Measurements from ENCODE around the gene CCDC86. TPM values are rescaled to one million over a fixed set of nuclear protein-coding genes. Genes with fewer than 3 reads are reported as not detected.

Gene CCDC86
- total and polyA plus RNA-seq, 9 of the 15 experiments (the other 6 are each of a cell fraction or from before 2014, with no cell fraction given): 4.6 to 102 (median 25.2) TPM

- Histone ChIP-seq H3K4me2 (ENCODE audit: insufficient read depth, low read length) (no peak overlapping the region), H3K4me3 (no peak overlapping the region), H2AFZ (ENCODE audit: low read depth, low read length) (no peak overlapping the region), H3K9me1 (ENCODE audit: control insufficient read depth, insufficient read depth, low read length) (no peaks in the 10 kb centered on the region), H3K36me3 (ENCODE audit: control insufficient read depth, insufficient read depth, low read length) (no peaks in the 10 kb centered on the region), H3K27ac (ENCODE audit: extremely low read depth, low read depth, low read length) (no peak overlapping the region), H4K20me1 (replicated peaks; ENCODE audit: control insufficient read depth, insufficient read depth, low read length) (peaks cover 3% of the 10 kb centered on the region; the same call in 1 of the 2 replicates), H3K27me3 (ENCODE audit: control insufficient read depth in 2 of 2, insufficient read depth in 2 of 2, low read length in 2 of 2) (peaks cover 0 to 6% of the 10 kb centered on the region in 2 experiments; a peak in 1 of 5 replicates), H3K79me2 (ENCODE audit: control insufficient read depth, insufficient read depth, low read length) (no peaks in the 10 kb centered on the region), H3K9ac (ENCODE audit: insufficient read depth in 1 of 2, low read depth in 2 of 2, low read length in 2 of 2) (no peak overlapping the region), H3K4me1 (replicated peaks in 1 of 2; ENCODE audit: control insufficient read depth in 2 of 2, insufficient read depth in 2 of 2, low read length in 2 of 2) (peaks cover 6 to 11% of the 10 kb centered on the region in 2 experiments; a peak in 2 of 5 replicates), H3K9me3 (replicated peaks; ENCODE audit: control insufficient read depth, insufficient read depth, low read depth, low read length) (no peaks in the 10 kb centered on the region)
- POLR2A ChIA-PET: interaction anchor here (0.6 to 1.6 kb wide), 3 partner anchors 53 to 119 kb away, joined by 3 to 4 read pairs (median 4); no protein-coding TSS in a partner anchor
- whole genome bisulfite sequencing (ENCODE audit: insufficient coverage, low coverage, missing lambda C conversion rate): 20% methylated on average over 7 of the region's 7 CpGs
- ATAC-seq (no peak), DNase-seq (ENCODE audit: extremely low read depth in 1 of 4, low spot score in 3 of 4) (no peak), FAIRE-seq (no peak)
- in situ Hi-C loops (cut with MboI) (loop anchor here (5.0 kb wide), 2 partner anchors 57 to 342 kb away; no protein-coding TSS in a partner anchor), intact Hi-C loops (cut with micrococcal nuclease) (loop anchor here (5.0 kb wide), 1 partner anchor 292 kb away; no protein-coding TSS in a partner anchor)
- no TSS peak for BruUV-seq (replicated peaks)
- CTCF ChIA-PET (ENCODE audit: low intra/inter-chr PET ratio): no interaction called here
- TF ChIP-seq RAD51 (IDR thresholded peaks at IDR 0.05; ENCODE audit: borderline replicate concordance, low read depth): 0 out of 2 replicates have a peak, but pooled peaks have one; percentile 13
- TF ChIP-seq CBX1 (IDR thresholded peaks at IDR 0.05; ENCODE audit: low read depth): no peak
- no peak for TF ChIP-seq CSDE1 (IDR thresholded peaks at IDR 0.05)
- TF ChIP-seq TFE3 (CRISPR knock-in tag; IDR thresholded peaks at IDR 0.05): peak; percentile 41
- no peak for TF ChIP-seq USF1 (CRISPR knock-in tag; IDR thresholded peaks at IDR 0.05)
- no peak for TF ChIP-seq NKRF (IDR thresholded peaks at IDR 0.05; ENCODE audit: borderline replicate concordance)
- no peak for TF ChIP-seq SPI1 (IDR thresholded peaks at IDR 0.05; ENCODE audit: borderline replicate concordance, low read depth, low read length)
- TF ChIP-seq MCM5 (IDR thresholded peaks at IDR 0.05; ENCODE audit: low read depth): no peak
- no peak for TF ChIP-seq ARHGAP35 (IDR thresholded peaks at IDR 0.05; ENCODE audit: partially characterized antibody)
- TF ChIP-seq TAF9B (IDR thresholded peaks at IDR 0.05; ENCODE audit: partially characterized antibody): no peak
Measured at GRCh38 chr11:60834742-60835533, 7.0 kb upstream of the CCDC86 start.
